LNCaP clone FGC (cell line): Measurements from ENCODE around the gene MEGF11.
A peak's percentile ranks its signal among the peaks of the same experiment; 100 is the strongest.

Source experiments
- DNase-seq: peaks from one replicate; pipeline ENCODE4 v3.0.0-alpha.2; 2011; ENCODE audit warnings: low read depth
- H3K4me3 ChIP-seq: 2 replicates; pipeline ENCODE4 v1.5.1; 2011; ENCODE audit warnings: mild to moderate bottlenecking, low read depth, low read length, control low read depth
- TF ChIP-seq, protein P1 (sequence below): IDR thresholded peaks from 2 replicates; pipeline ENCODE4 v1.5.1; 2012; ENCODE audit warnings: mild to moderate bottlenecking; ENCODE audit not compliant: control insufficient read depth, insufficient read depth; ENCODE audit errors: extremely low read depth

The MEGF11 gene

DNA sequence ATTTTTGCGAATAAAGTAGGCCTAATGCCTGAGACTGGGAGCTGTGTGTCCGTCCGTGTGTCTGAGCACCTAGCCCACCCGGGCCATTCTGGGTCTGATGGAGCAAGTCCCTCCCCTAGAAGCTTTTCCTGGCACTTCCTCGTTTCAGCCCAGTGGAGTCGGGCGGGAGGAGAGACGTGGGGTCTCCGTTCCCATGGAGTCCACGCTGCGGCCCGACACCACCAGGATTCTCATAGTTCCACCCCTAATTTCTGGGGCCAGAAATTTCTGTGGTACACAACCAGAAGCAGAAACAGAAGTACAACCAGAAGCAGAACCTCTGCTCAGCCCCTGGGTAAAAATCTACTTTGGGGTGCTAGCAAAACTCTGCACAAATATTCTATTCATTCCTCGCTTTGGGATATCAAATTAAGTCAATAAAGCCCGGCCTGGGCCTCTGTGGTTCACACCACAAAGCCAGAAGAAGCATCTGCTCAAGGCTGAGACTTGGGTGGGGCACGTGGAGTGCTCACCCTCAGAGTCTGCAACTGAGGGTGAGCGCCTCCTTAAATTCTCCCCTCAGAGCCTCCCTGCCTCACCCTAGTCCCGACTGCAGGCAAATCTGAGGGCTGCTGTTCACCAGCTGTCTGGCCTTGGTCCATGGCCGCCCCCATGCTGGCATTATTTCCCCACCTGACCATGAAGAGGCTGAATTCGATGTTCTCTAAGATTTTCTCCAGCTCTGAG lies 1.6 kb upstream of the MEGF11 start:
- DNase-seq: no peak
- no peak overlapping the region for H3K4me3 ChIP-seq
- TF ChIP-seq, protein P1, sequence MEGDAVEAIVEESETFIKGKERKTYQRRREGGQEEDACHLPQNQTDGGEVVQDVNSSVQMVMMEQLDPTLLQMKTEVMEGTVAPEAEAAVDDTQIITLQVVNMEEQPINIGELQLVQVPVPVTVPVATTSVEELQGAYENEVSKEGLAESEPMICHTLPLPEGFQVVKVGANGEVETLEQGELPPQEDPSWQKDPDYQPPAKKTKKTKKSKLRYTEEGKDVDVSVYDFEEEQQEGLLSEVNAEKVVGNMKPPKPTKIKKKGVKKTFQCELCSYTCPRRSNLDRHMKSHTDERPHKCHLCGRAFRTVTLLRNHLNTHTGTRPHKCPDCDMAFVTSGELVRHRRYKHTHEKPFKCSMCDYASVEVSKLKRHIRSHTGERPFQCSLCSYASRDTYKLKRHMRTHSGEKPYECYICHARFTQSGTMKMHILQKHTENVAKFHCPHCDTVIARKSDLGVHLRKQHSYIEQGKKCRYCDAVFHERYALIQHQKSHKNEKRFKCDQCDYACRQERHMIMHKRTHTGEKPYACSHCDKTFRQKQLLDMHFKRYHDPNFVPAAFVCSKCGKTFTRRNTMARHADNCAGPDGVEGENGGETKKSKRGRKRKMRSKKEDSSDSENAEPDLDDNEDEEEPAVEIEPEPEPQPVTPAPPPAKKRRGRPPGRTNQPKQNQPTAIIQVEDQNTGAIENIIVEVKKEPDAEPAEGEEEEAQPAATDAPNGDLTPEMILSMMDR: no peak

DNA sequence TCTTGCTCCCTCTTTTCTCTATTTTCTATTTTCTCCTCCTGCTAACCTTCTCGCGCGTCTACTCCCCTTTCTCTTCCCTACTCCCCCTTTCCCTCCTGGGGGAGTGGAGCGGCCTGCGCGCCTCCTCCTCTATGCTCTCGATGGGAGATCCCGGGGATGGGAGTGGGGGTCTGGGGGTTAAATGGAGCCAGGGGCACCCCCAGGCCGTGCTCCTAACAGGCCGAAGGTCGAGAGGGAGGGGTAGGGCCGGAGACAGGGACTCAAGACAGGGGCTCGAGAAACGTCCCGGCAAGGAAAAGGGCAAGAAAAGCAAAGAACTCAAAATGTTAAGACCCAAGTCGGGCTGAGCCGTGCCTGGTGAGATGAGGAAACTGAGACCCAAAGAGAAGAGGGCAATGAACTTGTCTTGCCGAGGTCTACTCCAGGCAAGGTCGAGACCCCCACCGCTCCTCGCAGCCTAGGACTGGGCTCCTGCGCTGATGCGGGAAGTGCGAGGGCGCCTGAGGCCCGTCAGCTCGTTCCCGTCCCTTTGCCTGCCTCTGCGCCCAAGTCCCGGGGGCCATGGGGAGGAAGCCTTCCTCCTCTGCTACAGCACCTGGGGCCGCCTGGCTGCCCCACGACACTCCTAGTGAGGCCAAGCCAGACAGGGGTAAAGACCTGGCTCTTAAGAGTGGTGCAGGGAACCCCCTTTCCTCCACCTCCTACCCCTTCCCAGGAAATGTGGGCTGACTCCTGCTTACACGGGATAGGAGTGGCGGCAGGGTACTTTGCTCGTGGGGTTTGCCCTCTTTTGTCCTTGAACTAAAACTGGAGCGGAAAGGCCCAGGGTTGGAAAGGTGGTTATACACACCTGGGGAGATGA lies 770 bp upstream of the MEGF11 start:
- no peak overlapping the region for H3K4me3 ChIP-seq
- TF ChIP-seq, protein P1: no peak
- DNase-seq: no peak

DNA sequence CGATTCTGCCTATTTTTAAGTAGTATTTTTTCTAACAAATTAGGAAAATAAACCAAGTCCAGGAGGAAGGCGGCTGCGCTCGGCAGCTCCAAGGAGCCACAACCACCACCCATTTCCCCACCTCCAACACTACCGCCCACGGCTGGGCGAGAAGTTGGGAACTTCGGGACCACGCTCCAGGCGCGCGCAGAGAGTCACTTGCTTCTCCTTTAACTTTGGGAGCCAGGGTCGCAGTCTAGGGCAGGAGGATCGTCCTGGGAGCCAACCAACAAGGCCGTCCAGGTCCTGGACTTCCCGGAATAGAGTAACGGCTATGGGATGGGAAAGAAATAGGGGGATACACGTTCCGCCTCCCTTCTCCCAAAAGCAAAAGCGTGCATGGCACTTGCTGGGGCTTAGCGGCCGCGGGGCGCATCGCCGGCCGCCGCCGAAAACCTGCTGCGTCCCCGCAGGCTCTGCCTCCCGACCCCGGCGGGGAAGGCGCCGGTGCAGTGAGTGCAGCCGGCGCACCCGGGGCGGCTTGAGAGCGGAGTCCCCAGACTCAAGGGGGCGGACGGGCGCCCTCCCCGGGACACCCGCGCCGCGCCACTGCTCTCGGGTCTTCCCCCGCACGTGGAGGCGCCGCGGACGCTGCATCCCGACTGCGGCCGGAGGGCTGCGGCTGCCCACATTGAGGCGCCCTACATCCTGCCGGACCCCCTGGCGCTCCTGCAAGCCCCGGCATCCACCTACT lies 699 bp downstream of the MEGF11 start:
- TF ChIP-seq, protein P1: no peak
- DNase-seq: no peak
- H3K4me3 ChIP-seq: peak overlapping the region; percentile 44

DNA sequence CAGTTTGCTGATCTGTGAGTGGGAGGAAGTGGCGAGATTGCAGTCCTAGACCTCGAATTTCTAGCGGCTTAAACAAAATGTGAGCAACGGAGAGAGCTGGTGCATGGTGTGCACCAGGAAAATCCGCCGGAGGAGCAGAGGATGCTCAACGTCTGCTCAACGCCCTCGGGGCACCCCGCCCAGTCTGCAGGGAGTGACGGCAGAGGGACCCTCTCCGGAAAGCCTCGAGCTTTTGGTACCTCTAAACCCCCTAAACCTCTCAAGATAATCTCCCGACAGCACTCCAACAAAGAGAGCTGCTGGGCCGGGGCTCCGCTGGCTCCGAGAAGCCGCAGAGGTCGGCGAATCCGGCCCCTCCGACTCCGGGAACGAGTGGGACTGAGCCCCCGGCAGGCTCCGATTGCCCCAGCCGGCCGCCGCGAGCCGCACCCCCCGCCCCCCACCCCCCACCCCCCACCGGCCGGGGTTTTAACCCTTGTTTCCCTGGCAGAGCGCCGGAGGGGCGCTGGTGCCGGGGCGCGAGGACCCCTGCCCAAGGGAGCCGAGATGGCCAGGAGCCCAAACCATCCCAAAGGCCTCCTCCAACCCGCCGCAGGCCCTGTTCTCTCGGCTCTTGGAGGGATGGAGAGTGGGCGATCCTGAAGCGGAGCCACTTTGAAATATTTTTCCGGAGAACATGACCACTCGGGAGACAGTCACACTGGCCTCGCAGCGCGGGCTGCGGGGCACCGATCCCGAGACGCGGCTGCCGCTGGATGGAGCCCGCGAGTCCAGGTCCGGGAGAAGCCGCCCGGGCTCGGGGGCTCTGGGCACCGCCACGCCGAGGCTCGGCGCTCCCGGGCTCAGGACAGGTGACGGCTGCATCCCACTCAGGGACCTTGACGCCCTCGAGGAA lies 1.5 kb downstream of the MEGF11 start:
- H3K4me3 ChIP-seq: peak overlapping the region; percentile 44
- TF ChIP-seq, protein P1: peak; percentile 84
- no peak for DNase-seq

DNA sequence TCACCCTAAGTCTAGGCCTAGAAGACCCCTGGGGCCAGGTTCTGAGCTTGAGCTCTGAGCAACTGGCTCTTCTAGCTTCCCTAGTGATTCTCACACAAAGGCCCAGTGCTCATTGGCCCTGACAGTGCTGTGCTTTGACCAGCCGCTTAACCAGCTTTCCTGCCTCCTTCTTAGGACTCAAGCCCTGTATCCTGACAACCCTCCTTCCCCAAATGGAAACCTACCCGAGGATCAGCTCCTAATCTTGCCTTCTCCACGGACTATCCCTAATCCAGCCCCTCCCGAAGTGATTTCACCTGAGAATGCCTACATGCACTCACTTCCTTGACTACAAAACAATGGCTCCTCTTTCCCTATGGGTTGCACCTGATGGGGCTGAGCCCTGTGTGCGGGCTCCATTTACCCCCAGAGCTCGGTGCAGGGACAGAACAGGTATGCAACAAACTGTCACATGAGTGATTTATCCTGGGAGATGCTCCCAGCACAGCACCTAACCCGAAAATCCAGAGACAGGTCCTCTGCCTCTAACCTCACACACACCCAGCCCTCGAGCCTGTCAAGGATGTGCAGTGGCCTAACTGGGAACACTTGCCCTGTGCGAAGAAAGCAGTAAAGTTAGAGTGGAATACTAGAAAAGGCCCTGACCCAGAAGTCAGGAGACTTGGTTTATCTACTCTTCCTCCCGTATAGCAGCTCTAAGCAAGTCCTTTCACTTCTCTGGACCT lies 2.3 kb downstream of the MEGF11 start:
- DNase-seq: no peak
- H3K4me3 ChIP-seq: no peak overlapping the region
- TF ChIP-seq, protein P1: no peak

DNA sequence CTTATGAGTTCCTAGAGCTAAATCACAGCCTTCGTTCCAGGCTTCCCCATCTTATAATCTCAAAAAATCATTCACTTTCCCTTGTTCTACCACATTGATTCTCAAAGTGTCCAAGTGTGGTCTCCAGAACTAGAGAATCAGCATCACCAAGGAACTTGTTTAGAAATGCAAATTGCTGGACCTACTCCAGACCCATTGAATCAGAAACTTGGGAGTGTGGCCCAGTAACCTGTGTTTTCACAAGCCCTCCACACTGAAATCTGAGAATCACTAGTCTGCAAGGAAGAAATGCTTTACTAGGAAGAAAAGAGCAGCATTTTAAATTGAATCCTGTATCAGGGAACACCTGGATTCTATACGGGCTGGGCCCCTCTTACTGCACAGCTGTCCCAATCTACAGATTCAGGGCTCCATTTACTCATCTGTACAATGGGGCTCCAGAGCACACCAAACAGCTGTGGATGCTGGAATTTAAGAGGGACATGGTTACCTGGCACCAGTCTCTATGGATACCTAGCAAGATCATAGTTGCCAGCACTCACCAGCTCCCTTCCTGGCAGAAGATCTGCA lies 3.9 kb downstream of the MEGF11 start:
- no peak for DNase-seq
- TF ChIP-seq, protein P1: no peak

More for the DNA sequence above, 3.9 kb downstream of the MEGF11 start:
- H3K4me3 ChIP-seq: no peak overlapping the region
